HCT116 (cell line): ENCODE measurements around the gene DNLZ.

Source experiments
- ATF3 ChIP-seq: IDR thresholded peaks from 2 replicates; pipeline ENCODE4 v1.6.1; 2012
- CEBPB ChIP-seq: IDR thresholded peaks from 2 replicates; pipeline ENCODE4 v1.6.1; 2012; ENCODE audit warnings: low read depth
- CTCF ChIP-seq, 3 experiments: fragments of 200-600 bp in 1 of 3; sonication (generic) in 1 of 3; IDR thresholded peaks in 2 of 3; conservative IDR thresholded peaks in 1 of 3; 2 replicates each; pipeline ENCODE4 v1.5.1; 2012 to 2017; ENCODE audit warnings: low read depth in 2 of 3, low read length in 2 of 3, antibody characterized with exemption in 1 of 3, borderline replicate concordance in 1 of 3, control low read depth in 1 of 3, mild to moderate bottlenecking in 1 of 3, mixed read lengths in 1 of 3, mixed run types in 1 of 3, moderate library complexity in 1 of 3; ENCODE audit not compliant: insufficient read depth in 1 of 3
- EGR1 ChIP-seq: IDR thresholded peaks from 2 replicates; pipeline ENCODE4 v1.6.1; 2012; ENCODE audit warnings: low read depth
- EZH2 ChIP-seq: fragments of 200-600 bp; sonication (generic); IDR thresholded peaks from 2 replicates; pipeline ENCODE4 v1.6.1; 2017; ENCODE audit warnings: antibody characterized with exemption, mixed run types
- JUND ChIP-seq: IDR thresholded peaks from 2 replicates; pipeline ENCODE4 v1.6.1; 2012
- POLR2A ChIP-seq: IDR thresholded peaks from 2 replicates; pipeline ENCODE4 v1.7.0; 2011; ENCODE audit warnings: borderline replicate concordance; ENCODE audit not compliant: insufficient read depth, insufficient read length; ENCODE audit errors: extremely low read depth
- POLR2AphosphoS5 ChIP-seq: IDR thresholded peaks from 2 replicates; pipeline ENCODE4 v1.6.1; 2011; ENCODE audit warnings: mild to moderate bottlenecking, low read depth, low read length, moderate library complexity
- RAD21 ChIP-seq: IDR thresholded peaks from 2 replicates; pipeline ENCODE4 v1.6.1; 2012; ENCODE audit warnings: low read depth, mild to moderate bottlenecking
- SIN3A ChIP-seq: IDR thresholded peaks from 2 replicates; pipeline ENCODE4 v1.6.1; 2012; ENCODE audit warnings: low read depth
- SP1 ChIP-seq: IDR thresholded peaks from 2 replicates; pipeline ENCODE4 v1.6.1; 2012; ENCODE audit warnings: low read depth
- YY1 ChIP-seq: IDR thresholded peaks from 2 replicates; pipeline ENCODE4 v1.6.1; 2011; ENCODE audit warnings: low read length, low read depth, moderate library complexity, mild to moderate bottlenecking; ENCODE audit not compliant: insufficient replicate concordance; ENCODE audit errors: extremely low read depth
- ZFX ChIP-seq: fragments of 450-650 bp; IDR thresholded peaks from 2 replicates; pipeline ENCODE4 v1.6.1; 2017
- TF ChIP-seq, protein P1 (sequence below): IDR thresholded peaks from 2 replicates; pipeline ENCODE4 v1.6.1; 2012

GRCh38 chr9:136343884-136344269, 19.7 kb downstream of the DNLZ start:
- TF ChIP-seq ATF3 = no peak
- no peak for TF ChIP-seq CTCF (IDR thresholded peaks at IDR 0.05 in 2 of 3, conservative IDR thresholded peaks at IDR 0.05 in 1 of 3; ENCODE audit: borderline replicate concordance in 1 of 3, insufficient read depth in 1 of 3, low read depth in 2 of 3, low read length in 2 of 3)
- TF ChIP-seq SP1 = no peak
- no peak for TF ChIP-seq POLR2AphosphoS5
- TF ChIP-seq ZFX = no peak
- TF ChIP-seq EGR1 = no peak
- no peak for TF ChIP-seq SIN3A
- no peak for TF ChIP-seq EZH2
- TF ChIP-seq YY1 = no peak
- TF ChIP-seq RAD21 = no peak
- TF ChIP-seq, protein P1, sequence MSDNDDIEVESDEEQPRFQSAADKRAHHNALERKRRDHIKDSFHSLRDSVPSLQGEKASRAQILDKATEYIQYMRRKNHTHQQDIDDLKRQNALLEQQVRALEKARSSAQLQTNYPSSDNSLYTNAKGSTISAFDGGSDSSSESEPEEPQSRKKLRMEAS = no peak
- no peak for TF ChIP-seq POLR2A
- no peak for TF ChIP-seq JUND
- no peak for TF ChIP-seq CEBPB
